ENCODE results near the gene MUC5B. TPM values are rescaled to one million over a fixed set of nuclear protein-coding genes. Genes with fewer than 3 reads are reported as not detected.

Gene MUC5B
- total RNA-seq, 1 experiment from 2014 or later, result 1.6 TPM

DNA sequence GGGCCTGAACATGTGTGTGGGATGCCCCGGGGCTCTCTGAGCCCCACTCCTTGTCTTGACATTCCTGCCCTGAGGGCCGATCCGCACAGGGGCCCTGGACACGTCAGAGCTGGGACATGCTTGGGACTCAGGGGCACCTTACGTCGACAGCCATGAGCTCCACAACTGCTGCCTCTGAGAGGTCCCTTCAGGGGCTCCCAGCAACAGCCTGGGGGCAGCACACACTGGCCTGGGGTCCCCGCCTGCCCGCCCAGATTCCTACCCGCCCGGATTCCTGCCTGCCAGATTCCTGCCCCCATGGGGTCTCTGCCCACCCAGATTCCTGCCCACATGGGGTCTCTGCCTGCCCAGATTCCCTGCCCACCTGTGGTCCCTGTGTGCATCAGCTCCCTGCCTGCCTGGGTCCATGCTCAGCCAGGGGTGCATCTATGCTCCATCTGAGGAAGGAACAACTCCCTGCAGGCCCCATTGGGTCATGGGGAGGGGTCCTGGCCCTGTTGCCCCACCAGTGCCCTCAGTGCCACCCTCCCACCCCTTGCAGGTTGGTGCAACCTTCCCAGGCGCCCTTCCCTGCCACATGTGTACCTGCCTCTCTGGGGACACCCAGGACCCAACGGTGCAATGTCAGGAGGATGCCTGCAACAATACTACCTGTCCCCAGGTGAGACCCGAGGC lies 35.7 kb downstream of the MUC5B start:
- Mint-ChIP-seq H3K27ac (no peak overlapping the region), H3K9me3 (peaks cover 5% of the 10 kb centered on the region), H3K4me1 (peaks cover 3% of the 10 kb centered on the region; the same call in 1 of the 2 replicates), H3K36me3 (peaks cover 5% of the 10 kb centered on the region; the same call in 1 of the 2 replicates), H3K27me3 (ENCODE audit: low read depth) (no peaks in the 10 kb centered on the region), H3K4me3 (no peak overlapping the region)
- ATAC-seq, result no peak
- no peak for DNase-seq (ENCODE audit: low spot score)
- ChIA-PET CTCF (no interaction called here), POLR2A (interaction anchor here (0.5 kb wide), 1 partner anchor 642 kb away, joined by 4 read pairs; no protein-coding TSS in a partner anchor)
- TF ChIP-seq, protein P1, sequence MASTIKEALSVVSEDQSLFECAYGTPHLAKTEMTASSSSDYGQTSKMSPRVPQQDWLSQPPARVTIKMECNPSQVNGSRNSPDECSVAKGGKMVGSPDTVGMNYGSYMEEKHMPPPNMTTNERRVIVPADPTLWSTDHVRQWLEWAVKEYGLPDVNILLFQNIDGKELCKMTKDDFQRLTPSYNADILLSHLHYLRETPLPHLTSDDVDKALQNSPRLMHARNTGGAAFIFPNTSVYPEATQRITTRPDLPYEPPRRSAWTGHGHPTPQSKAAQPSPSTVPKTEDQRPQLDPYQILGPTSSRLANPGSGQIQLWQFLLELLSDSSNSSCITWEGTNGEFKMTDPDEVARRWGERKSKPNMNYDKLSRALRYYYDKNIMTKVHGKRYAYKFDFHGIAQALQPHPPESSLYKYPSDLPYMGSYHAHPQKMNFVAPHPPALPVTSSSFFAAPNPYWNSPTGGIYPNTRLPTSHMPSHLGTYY (CRISPR knock-in tag; IDR thresholded peaks at IDR 0.05), result no peak
- TF ChIP-seq, protein P2, sequence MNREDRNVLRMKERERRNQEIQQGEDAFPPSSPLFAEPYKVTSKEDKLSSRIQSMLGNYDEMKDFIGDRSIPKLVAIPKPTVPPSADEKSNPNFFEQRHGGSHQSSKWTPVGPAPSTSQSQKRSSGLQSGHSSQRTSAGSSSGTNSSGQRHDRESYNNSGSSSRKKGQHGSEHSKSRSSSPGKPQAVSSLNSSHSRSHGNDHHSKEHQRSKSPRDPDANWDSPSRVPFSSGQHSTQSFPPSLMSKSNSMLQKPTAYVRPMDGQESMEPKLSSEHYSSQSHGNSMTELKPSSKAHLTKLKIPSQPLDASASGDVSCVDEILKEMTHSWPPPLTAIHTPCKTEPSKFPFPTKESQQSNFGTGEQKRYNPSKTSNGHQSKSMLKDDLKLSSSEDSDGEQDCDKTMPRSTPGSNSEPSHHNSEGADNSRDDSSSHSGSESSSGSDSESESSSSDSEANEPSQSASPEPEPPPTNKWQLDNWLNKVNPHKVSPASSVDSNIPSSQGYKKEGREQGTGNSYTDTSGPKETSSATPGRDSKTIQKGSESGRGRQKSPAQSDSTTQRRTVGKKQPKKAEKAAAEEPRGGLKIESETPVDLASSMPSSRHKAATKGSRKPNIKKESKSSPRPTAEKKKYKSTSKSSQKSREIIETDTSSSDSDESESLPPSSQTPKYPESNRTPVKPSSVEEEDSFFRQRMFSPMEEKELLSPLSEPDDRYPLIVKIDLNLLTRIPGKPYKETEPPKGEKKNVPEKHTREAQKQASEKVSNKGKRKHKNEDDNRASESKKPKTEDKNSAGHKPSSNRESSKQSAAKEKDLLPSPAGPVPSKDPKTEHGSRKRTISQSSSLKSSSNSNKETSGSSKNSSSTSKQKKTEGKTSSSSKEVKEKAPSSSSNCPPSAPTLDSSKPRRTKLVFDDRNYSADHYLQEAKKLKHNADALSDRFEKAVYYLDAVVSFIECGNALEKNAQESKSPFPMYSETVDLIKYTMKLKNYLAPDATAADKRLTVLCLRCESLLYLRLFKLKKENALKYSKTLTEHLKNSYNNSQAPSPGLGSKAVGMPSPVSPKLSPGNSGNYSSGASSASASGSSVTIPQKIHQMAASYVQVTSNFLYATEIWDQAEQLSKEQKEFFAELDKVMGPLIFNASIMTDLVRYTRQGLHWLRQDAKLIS (CRISPR knock-in tag; IDR thresholded peaks at IDR 0.05; ENCODE audit: borderline replicate concordance), result no peak
- no peak for TF ChIP-seq TP53 (CRISPR knock-in tag; IDR thresholded peaks at IDR 0.05)
- TF ChIP-seq, protein P3, sequence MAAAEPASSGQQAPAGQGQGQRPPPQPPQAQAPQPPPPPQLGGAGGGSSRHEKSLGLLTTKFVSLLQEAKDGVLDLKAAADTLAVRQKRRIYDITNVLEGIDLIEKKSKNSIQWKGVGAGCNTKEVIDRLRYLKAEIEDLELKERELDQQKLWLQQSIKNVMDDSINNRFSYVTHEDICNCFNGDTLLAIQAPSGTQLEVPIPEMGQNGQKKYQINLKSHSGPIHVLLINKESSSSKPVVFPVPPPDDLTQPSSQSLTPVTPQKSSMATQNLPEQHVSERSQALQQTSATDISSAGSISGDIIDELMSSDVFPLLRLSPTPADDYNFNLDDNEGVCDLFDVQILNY (CRISPR knock-in tag; IDR thresholded peaks at IDR 0.05), result no peak
- TF ChIP-seq ESRRA (CRISPR knock-in tag; IDR thresholded peaks at IDR 0.05; ENCODE audit: borderline replicate concordance), result no peak
- TF ChIP-seq, protein P4, sequence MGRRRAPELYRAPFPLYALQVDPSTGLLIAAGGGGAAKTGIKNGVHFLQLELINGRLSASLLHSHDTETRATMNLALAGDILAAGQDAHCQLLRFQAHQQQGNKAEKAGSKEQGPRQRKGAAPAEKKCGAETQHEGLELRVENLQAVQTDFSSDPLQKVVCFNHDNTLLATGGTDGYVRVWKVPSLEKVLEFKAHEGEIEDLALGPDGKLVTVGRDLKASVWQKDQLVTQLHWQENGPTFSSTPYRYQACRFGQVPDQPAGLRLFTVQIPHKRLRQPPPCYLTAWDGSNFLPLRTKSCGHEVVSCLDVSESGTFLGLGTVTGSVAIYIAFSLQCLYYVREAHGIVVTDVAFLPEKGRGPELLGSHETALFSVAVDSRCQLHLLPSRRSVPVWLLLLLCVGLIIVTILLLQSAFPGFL (CRISPR knock-in tag; IDR thresholded peaks at IDR 0.05; ENCODE audit: borderline replicate concordance), result no peak
- TF ChIP-seq, protein P5, sequence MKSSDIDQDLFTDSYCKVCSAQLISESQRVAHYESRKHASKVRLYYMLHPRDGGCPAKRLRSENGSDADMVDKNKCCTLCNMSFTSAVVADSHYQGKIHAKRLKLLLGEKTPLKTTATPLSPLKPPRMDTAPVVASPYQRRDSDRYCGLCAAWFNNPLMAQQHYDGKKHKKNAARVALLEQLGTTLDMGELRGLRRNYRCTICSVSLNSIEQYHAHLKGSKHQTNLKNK (CRISPR knock-in tag; IDR thresholded peaks at IDR 0.05), result no peak
- TF ChIP-seq GRHL2 (CRISPR knock-in tag; IDR thresholded peaks at IDR 0.05; ENCODE audit: insufficient replicate concordance, severe bottlenecking), result no peak
- TF ChIP-seq, protein P6, sequence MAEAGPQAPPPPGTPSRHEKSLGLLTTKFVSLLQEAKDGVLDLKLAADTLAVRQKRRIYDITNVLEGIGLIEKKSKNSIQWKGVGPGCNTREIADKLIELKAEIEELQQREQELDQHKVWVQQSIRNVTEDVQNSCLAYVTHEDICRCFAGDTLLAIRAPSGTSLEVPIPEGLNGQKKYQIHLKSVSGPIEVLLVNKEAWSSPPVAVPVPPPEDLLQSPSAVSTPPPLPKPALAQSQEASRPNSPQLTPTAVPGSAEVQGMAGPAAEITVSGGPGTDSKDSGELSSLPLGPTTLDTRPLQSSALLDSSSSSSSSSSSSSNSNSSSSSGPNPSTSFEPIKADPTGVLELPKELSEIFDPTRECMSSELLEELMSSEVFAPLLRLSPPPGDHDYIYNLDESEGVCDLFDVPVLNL (CRISPR knock-in tag; IDR thresholded peaks at IDR 0.05; ENCODE audit: borderline replicate concordance, low read depth), result no peak
- TF ChIP-seq JAZF1 (CRISPR knock-in tag; IDR thresholded peaks at IDR 0.05), result no peak

DNA sequence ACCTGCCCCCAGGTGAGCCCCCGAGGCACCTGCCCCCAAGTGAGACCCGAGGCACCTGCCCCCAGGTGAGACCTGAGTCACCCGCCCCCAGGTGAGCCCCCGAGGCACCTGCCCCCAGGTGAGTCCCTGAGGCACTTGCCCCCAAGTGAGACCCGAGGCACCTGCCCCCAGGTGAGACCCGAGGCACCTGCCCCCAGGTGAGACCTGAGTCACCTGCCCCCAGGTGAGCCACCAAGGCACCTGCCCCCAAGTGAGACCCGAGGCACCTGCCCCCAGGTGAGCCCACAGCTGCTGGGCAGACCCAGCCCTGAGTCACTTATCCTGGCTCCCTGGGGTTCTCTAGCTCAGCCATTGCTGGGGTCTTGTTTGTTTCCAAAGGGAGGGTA lies 36.2 kb downstream of the MUC5B start:
- ATAC-seq, result no peak
- no peaks in the 10 kb centered on the region for H3K36me3 Mint-ChIP-seq
- TF ChIP-seq ZNF416 (CRISPR knock-in tag; IDR thresholded peaks at IDR 0.05), result no peak
- TF ChIP-seq, protein P7, sequence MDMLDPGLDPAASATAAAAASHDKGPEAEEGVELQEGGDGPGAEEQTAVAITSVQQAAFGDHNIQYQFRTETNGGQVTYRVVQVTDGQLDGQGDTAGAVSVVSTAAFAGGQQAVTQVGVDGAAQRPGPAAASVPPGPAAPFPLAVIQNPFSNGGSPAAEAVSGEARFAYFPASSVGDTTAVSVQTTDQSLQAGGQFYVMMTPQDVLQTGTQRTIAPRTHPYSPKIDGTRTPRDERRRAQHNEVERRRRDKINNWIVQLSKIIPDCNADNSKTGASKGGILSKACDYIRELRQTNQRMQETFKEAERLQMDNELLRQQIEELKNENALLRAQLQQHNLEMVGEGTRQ (CRISPR knock-in tag; IDR thresholded peaks at IDR 0.05), result no peak
- no peak for TF ChIP-seq SP1 (CRISPR knock-in tag; conservative IDR thresholded peaks at IDR 0.05)
- TF ChIP-seq RELA (CRISPR knock-in tag; IDR thresholded peaks at IDR 0.05; ENCODE audit: borderline replicate concordance), result no peak
- no peak for TF ChIP-seq JUN (CRISPR knock-in tag; IDR thresholded peaks at IDR 0.05)
- no peak for TF ChIP-seq ESRRA (CRISPR knock-in tag; IDR thresholded peaks at IDR 0.05; ENCODE audit: borderline replicate concordance)
- no peak for TF ChIP-seq CREB1 (CRISPR knock-in tag; IDR thresholded peaks at IDR 0.05)
- TF ChIP-seq, protein P8, sequence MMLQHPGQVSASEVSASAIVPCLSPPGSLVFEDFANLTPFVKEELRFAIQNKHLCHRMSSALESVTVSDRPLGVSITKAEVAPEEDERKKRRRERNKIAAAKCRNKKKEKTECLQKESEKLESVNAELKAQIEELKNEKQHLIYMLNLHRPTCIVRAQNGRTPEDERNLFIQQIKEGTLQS (CRISPR knock-in tag; conservative IDR thresholded peaks at IDR 0.05), result no peak
- no peaks in the 10 kb centered on the region; the same call in 1 of the 2 replicates for H3K9me3 Mint-ChIP-seq
- no peak overlapping the region for H3K4me3 Mint-ChIP-seq
- H3K4me1 Mint-ChIP-seq, result peaks cover 3% of the 10 kb centered on the region; the same call in 1 of the 2 replicates
- no peaks in the 10 kb centered on the region for H3K27me3 Mint-ChIP-seq (ENCODE audit: low read depth)
- no peak for DNase-seq (ENCODE audit: low spot score)
- CTCF ChIA-PET, result no interaction called here
- H3K27ac Mint-ChIP-seq, result no peak overlapping the region
- POLR2A ChIA-PET, result no interaction called here

Data from WTC11 (cell line).